Esophagus (tissue), 2 donors: ENCODE data around the gene ZFP82. TPM values are rescaled to one million over a fixed set of nuclear protein-coding genes. Genes with fewer than 3 reads are reported as not detected.

Experiments used
- H3K27ac ChIP-seq, 2 donors: one replicate each; pipeline ENCODE4 v1.5.1; 2013; ENCODE audit warnings: low read depth in 2 of 2, mild to moderate bottlenecking in 2 of 2, inconsistent platforms in 1 of 2, low read length in 1 of 2, moderate library complexity in 1 of 2
- H3K27me3 ChIP-seq, 2 donors: one replicate each; pipeline ENCODE4 v1.6.1; 2013; ENCODE audit warnings: low read length in 2 of 2, control low read depth in 1 of 2, mild to moderate bottlenecking in 1 of 2; ENCODE audit not compliant: insufficient read depth in 2 of 2, control insufficient read depth in 1 of 2
- H3K36me3 ChIP-seq, 2 donors: one replicate each; pipeline ENCODE4 v1.6.1; 2013; ENCODE audit warnings: low read length in 1 of 2; ENCODE audit not compliant: control insufficient read depth in 2 of 2, insufficient read depth in 2 of 2
- H3K4me1 ChIP-seq, 2 donors: one replicate each; pipeline ENCODE4 v1.6.1; 2013; ENCODE audit warnings: low read length in 1 of 2; ENCODE audit not compliant: control insufficient read depth in 2 of 2, insufficient read depth in 2 of 2
- H3K4me3 ChIP-seq, 2 donors: one replicate each; pipeline ENCODE4 v1.5.1; 2013; ENCODE audit warnings: low read length in 2 of 2, mild to moderate bottlenecking in 2 of 2, low read depth in 1 of 2, moderate library complexity in 1 of 2
- H3K9me3 ChIP-seq, 2 donors: one replicate each; pipeline ENCODE4 v1.6.1; 2013; ENCODE audit warnings: mild to moderate bottlenecking in 2 of 2, low read depth in 1 of 2, low read length in 1 of 2, moderate library complexity in 1 of 2; ENCODE audit not compliant: control insufficient read depth in 2 of 2, insufficient read depth in 1 of 2
- WGBS, 2 donors: extraction: QIAGEN DNeasy Blood & Tissue Kit; methylation state at CpG; one replicate each; pipeline ENCODE4 v1.1.7; 2013; 5-methylcytosine and 5-hydroxymethylcytosine counted together
- polyA plus RNA-seq, 2 donors: library from polyadenylated mRNA; stranded (reverse); fragments of 200-250 nt; gene quantifications; one replicate each; pipeline ENCODE4 v1.2.3, GENCODE V29; 2013
- donor health status: healthy with polysubstance abuse.
- donor health status: Bipolar disorder and iron deficiency.

The ZFP82 gene
- polyA plus RNA-seq, result under 1 TPM; 0.43 to 0.73 TPM

GRCh38 chr19:36418287-36419001 lies at the start of gene ZFP82:
ZFP82 (minus strand) TSS chr19:36418644; CDS start chr19:36409789, 8,855 bp downstream.
- peaks cover 0 to 10% of the 10 kb centered on the region in 2 donors for H3K9me3 ChIP-seq

DNA sequence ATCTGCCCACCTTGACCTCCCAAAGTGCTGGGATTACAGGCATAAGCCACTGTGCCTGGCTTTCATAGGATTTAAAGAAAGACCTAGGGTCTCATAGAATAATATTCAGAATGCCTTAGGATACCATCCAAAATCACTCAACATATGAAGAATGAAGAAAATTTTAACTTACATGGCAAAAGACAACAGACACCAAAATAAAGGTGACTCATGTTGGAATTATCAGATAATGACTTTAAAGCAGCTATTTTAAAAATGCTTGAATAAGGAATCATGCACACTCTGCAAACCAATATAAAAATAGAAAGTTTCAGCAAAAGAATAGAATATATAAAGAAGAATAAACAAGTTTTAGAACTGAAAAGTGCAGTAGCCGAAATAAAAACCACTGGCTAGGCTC lies 41.6 kb upstream of the ZFP82 start:
- WGBS, 2 donors, result 96 to 97% methylated on average over 1 of the region's 1 CpG
- peaks cover 0 to 8% of the 10 kb centered on the region in 2 donors for H3K9me3 ChIP-seq

More at GRCh38 chr19:36418287-36419001, at the start of gene ZFP82:
- peak within 1 kb of the TSS; percentile 81 for H3K27ac ChIP-seq
- peak within 1 kb of the TSS; percentile 69 for H3K4me3 ChIP-seq
- no peaks in the 10 kb centered on the region for H3K27me3 ChIP-seq
- 1 to 2% methylated on average over 69 to 70 of the region's 70 CpGs for WGBS, 2 donors
- no peaks in the 10 kb centered on the region for H3K36me3 ChIP-seq
- peaks cover 0 to 10% of the 10 kb centered on the region in 2 donors for H3K4me1 ChIP-seq

DNA sequence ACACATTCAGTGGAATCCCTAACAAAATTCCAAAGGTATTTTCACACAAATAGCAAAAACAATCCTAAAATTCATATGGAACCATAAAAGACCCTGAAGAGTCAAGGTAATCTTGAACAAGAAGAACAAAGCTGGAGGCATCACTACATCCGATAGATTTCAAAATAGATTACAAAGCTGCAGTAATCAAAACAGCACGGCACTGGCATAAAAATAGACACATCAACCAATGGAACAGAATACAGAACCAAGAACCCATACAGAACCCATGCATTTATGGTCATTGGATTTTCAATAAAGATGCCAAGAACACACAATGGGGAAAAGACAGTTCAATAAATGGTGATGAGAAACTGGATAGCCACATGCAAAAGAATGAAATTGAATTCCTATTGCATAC lies 38.4 kb upstream of the ZFP82 start:
- H3K36me3 ChIP-seq, result no peaks in the 10 kb centered on the region

More for the DNA sequence above, 41.6 kb upstream of the ZFP82 start:
- Histone ChIP-seq H3K27ac (no peak overlapping the region), H3K27me3 (no peaks in the 10 kb centered on the region), H3K4me3 (no peak overlapping the region), H3K36me3 (no peaks in the 10 kb centered on the region), H3K4me1 (no peaks in the 10 kb centered on the region)

DNA sequence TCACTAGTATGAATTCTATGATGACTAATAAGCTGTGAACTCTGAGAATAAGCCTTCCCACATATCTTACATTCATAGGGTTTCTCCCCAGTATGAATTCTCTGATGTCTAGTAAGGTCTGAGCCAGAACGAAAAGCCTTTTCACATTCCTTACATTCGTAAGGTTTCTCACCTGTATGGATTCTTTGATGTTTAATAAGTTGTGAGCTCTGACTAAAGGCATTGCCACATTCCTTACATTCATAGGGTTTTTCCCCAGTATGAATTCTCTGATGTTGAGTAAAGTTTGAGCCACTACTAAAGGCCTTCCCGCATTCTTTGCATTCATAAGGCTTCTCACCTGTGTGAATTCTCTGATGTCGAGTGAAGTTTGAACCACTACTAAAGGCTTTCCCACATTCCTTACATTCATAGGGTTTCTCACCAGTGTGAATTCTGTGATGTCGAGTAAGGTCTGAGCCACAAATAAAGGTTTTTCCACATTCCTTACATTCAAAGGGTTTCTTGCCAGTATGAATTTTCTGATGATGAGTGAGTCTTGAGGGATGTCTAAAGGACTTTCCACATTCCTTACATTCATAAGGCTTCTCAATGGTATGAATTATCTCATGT lies 30.7 kb upstream of the ZFP82 start:
- H3K4me3 ChIP-seq, result no peak overlapping the region

More for the DNA sequence above, 38.4 kb upstream of the ZFP82 start:
- WGBS, 2 donors, result 96 to 98% methylated on average over 2 of the region's 2 CpGs
- Histone ChIP-seq H3K4me1 (no peaks in the 10 kb centered on the region), H3K4me3 (no peak overlapping the region), H3K27ac (no peak overlapping the region), H3K27me3 (no peaks in the 10 kb centered on the region), H3K9me3 (peaks cover 0 to 3% of the 10 kb centered on the region in 2 donors)

DNA sequence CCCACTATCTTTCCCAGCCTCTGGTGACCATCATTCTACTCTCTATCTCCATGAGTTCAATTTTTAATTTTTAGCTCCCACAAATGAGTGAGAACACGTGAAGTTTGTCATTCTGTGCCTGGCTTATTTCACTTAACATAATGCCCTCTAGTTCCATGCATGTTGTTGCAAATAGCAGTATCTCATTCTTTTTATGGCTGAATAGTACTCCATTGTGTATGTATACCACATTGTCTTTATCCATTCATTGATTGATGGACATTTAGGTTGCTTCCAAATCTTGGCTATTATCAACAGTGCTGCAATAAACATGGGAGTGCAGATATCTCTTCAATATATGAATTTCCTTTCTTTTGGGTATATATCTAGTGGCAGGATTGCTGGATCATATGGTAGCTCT lies 22.9 kb upstream of the ZFP82 start:
- 60 to 80% methylated on average over 1 of the region's 1 CpG for WGBS, 2 donors
- Histone ChIP-seq H3K27ac (no peak overlapping the region), H3K4me3 (no peak overlapping the region), H3K27me3 (no peaks in the 10 kb centered on the region), H3K9me3 (peaks cover 6 to 9% of the 10 kb centered on the region in 2 donors), H3K4me1 (no peaks in the 10 kb centered on the region), H3K36me3 (no peaks in the 10 kb centered on the region)

More for the DNA sequence above, 30.7 kb upstream of the ZFP82 start:
- WGBS, 2 donors, result 97 to 98% methylated on average over 5 of the region's 5 CpGs
- H3K27ac ChIP-seq, result no peak overlapping the region
- H3K4me1 ChIP-seq, result no peaks in the 10 kb centered on the region
- no peaks in the 10 kb centered on the region for H3K27me3 ChIP-seq
- H3K9me3 ChIP-seq, result peaks cover 6 to 8% of the 10 kb centered on the region in 2 donors
- H3K36me3 ChIP-seq, result no peaks in the 10 kb centered on the region

- H3K36me3 ChIP-seq, result no peaks in the 10 kb centered on the region
- no peaks in the 10 kb centered on the region for H3K27me3 ChIP-seq
- H3K9me3 ChIP-seq, result peaks cover 2 to 5% of the 10 kb centered on the region in 2 donors
- WGBS, 2 donors, result 50 to 54% methylated on average over 2 of the region's 2 CpGs
- H3K4me3 ChIP-seq, result no peak overlapping the region
- H3K27ac ChIP-seq, result no peak overlapping the region
- no peaks in the 10 kb centered on the region for H3K4me1 ChIP-seq
Observed at GRCh38 chr19:36436531-36436930, 18.1 kb upstream of the ZFP82 start.

DNA sequence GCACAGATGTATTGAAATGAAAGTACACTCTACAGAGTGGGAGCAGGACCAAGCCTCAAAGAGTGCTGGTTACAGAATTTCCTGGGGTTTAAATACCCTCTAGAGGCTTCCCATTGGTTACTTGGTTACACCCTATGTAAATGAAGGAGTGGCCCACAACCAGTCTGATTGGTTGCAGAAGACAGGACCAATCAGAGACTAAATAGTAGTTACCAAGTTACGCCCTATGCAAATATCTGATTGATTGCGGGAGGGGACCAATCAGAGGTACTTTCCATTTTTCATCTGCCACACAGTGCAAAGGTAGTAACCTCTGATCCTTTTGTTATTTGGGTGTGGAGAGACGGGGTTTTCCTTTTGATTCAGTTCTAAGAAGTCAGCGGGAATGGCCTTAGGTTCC lies 5.5 kb upstream of the ZFP82 start:
- no peaks in the 10 kb centered on the region for H3K27me3 ChIP-seq
- no peaks in the 10 kb centered on the region for H3K36me3 ChIP-seq
- H3K27ac ChIP-seq, result no peak overlapping the region
- H3K4me3 ChIP-seq, result no peak overlapping the region
- peaks cover 0 to 3% of the 10 kb centered on the region in 2 donors for H3K4me1 ChIP-seq
- 83 to 89% methylated on average over 4 of the region's 4 CpGs for WGBS, 2 donors
- peaks cover 0 to 7% of the 10 kb centered on the region in 2 donors for H3K9me3 ChIP-seq

DNA sequence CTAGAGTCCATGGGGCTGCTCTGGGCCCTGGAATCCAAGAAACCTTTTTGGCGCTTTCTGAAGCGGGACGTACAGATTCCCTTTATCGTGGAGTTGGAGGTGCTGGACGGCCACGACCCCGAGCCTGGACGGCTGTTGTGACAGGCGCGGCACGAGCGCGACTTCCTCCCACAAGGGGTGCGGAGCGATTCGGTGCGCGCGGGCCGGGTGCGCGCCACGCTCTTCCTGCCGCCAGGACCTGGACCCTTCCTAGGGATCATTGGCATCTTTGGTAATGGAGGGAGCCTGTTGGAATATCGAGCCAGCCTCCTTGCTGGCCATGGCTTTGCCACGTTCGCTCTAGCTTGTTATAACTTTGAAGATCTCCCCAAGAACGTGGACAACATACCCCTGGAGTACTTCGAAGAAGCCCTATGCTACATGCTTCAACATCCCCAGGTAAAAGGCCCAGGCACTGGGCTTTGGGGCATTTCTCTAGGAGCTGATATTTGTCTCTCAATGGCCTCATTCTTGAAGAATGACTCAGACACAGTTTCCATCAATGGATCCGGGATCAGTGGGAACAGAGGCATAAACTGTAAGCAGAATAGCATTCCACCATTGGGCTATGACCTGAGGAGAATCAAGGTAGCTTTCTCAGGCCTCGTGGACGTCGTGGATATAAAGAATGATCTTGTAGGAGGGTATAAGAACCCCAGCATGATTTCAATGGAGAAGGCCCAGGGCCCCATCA lies 3.5 kb upstream of the ZFP82 start:
- H3K36me3 ChIP-seq, result no peaks in the 10 kb centered on the region
- no peak overlapping the region for H3K27ac ChIP-seq
- 28 to 34% methylated on average over 28 to 33 of the region's 33 CpGs for WGBS, 2 donors
- peak overlapping the region; percentile 28 to 40 for H3K4me3 ChIP-seq
- H3K4me1 ChIP-seq, result peaks cover 0 to 10% of the 10 kb centered on the region in 2 donors
- H3K27me3 ChIP-seq, result no peaks in the 10 kb centered on the region
- peaks cover 0 to 10% of the 10 kb centered on the region in 2 donors for H3K9me3 ChIP-seq

DNA sequence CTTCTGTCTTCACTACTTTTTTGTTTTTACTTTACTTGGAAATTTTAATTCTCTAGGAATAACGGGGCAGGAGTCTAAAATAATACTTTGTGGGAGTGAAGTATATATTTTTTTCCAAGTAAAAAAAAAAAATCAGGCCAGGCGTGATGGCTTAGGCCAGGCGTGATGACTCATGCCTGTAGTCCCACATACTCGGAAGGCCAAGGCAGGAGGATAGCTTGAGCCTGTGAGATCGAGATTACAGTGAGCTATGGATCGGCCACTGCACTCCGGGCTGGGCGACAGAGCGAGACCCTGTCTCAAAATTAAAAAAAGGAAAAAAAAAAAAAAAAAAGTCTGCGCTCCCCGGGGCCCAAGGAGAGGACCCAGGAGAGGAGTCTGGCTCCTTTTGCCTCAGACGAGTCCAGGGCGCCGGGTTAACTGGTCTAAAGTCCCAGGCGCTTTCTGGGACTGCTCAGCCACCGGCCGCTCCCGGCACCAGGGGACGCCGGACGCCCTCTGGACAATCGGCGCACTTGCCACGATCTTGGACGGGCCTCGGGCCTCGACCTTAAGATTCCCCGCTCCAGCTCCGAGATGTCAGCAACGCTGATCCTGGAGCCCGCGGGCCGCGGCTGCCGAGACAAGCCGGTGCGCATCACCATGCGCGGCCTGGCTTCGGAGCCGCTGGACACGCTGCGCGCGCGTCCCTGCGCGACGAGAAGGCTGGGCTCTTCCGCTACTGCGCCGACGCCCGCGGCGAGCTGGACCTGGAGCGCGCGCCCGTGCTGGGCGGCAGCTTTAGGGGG lies 2.7 kb upstream of the ZFP82 start:
- Histone ChIP-seq H3K27ac (peak overlapping the region; percentile 5 to 42), H3K27me3 (no peaks in the 10 kb centered on the region), H3K36me3 (no peaks in the 10 kb centered on the region), H3K4me1 (peaks cover 0 to 10% of the 10 kb centered on the region in 2 donors), H3K4me3 (peak overlapping the region; percentile 28 to 40), H3K9me3 (peaks cover 0 to 10% of the 10 kb centered on the region in 2 donors)
- 15 to 19% methylated on average over 61 of the region's 61 CpGs for WGBS, 2 donors
